ENCODE measurements around the gene SPDYE16. TPM values are rescaled to one million over a fixed set of nuclear protein-coding genes. Genes with fewer than 3 reads are reported as not detected.
"Not testable (repeated sequence)": the region's sequence is repeated elsewhere in the genome, so short reads cannot be mapped to it uniquely, and the experiment has no call there.

The SPDYE16 gene
- total and polyA plus RNA-seq, 4 donors: 0.16 to 0.61 (median 0.48) TPM; not detected in 1

DNA sequence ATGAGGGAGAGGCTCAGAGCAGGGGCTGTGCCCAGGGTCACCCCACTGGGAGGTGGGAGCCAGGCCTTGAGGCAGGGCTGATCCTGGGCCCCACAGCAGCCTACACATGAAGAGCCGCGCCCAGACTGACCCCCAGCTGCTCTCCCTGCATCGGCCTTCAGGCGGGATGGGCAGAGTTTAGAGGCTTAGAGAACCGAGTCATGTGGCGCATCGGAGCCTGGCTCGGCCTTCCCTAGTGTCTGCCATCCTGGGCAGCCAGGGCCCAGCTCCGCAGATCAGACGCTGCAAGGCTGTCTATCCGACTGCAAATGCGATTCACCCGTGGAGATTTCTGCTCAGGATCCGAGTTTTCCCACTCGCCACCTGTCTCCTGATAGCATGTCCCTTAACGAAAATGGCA is 40.3 kb downstream of the SPDYE16 start:
- H3K4me3 ChIP-seq (ENCODE audit: low read length in 2 of 2); intact Hi-C loops (cut with DNase I); H3K27ac ChIP-seq (ENCODE audit: low read depth in 1 of 2, low read length in 2 of 2); H3K4me1 ChIP-seq (ENCODE audit: control insufficient read depth in 1 of 2, insufficient read depth in 2 of 2, low read length in 2 of 2); H3K9me3 ChIP-seq (ENCODE audit: control insufficient read depth, low read length); DNase-seq; H3K36me3 ChIP-seq (ENCODE audit: control insufficient read depth in 1 of 2, insufficient read depth in 2 of 2, low read length in 1 of 2); H3K27me3 ChIP-seq (ENCODE audit: control insufficient read depth in 1 of 2, insufficient read depth in 2 of 2, low read length in 1 of 2); ATAC-seq (ENCODE audit: low FRiP score): not testable (repeated sequence)
- WGBS, 2 donors: 82 to 90% methylated on average over 16 of the region's 16 CpGs

DNA sequence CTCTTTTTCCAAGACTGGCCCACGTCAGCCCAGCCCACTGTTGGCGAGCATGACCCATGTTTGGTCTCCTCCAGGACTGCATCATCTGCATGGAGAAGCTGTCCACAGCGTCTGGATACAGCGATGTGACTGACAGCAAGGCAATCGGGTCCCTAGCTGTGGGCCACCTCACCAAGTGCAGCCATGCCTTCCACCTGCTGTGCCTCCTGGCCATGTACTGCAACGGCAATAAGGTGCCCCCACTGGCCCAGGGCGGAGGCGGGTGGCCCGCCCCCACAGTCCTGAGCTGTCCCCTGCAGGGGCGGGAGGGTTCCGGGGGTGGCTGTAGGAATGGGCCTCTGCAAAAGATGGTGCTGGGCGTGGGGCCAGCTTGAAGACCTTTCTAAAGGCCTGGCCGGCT is 40.9 kb downstream of the SPDYE16 start:
- intact Hi-C loops (cut with DNase I): not testable (repeated sequence)

DNA sequence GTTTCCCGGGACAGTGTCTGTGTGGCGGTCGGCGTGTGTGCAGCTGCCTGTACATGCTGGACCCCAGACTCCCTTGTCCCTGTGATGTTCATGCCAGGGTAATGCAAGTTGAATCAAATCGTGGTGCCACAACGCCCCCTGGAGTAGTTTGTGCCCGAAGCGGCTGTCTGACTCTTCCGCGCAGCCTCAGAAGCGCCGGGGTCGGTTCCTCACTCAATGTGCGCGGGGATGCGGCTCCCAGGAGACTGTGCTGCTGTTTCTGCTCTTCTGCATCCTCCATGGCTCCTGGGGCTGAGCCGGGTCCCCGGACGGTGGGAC is 43.2 kb downstream of the SPDYE16 start:
- DNase-seq; H3K36me3 ChIP-seq (ENCODE audit: control insufficient read depth in 1 of 2, insufficient read depth in 2 of 2, low read length in 1 of 2); H3K9me3 ChIP-seq (ENCODE audit: control insufficient read depth, low read length); H3K27ac ChIP-seq (ENCODE audit: low read depth in 1 of 2, low read length in 2 of 2); H3K27me3 ChIP-seq (ENCODE audit: control insufficient read depth in 1 of 2, insufficient read depth in 2 of 2, low read length in 1 of 2); H3K4me3 ChIP-seq (ENCODE audit: low read length in 2 of 2); intact Hi-C loops (cut with DNase I); H3K4me1 ChIP-seq (ENCODE audit: control insufficient read depth in 1 of 2, insufficient read depth in 2 of 2, low read length in 2 of 2); ATAC-seq (ENCODE audit: low FRiP score): not testable (repeated sequence)
- WGBS, 2 donors: 62% methylated on average over 8 of the region's 19 CpGs; no CpG with 5 or more reads in 1 of the 2 donors

More for the DNA sequence above, 40.9 kb downstream of the SPDYE16 start:
- not testable (repeated sequence) for H3K4me1 ChIP-seq (ENCODE audit: control insufficient read depth in 1 of 2, insufficient read depth in 2 of 2, low read length in 2 of 2); H3K9me3 ChIP-seq (ENCODE audit: control insufficient read depth, low read length); ATAC-seq (ENCODE audit: low FRiP score); DNase-seq; H3K4me3 ChIP-seq (ENCODE audit: low read length in 2 of 2); H3K27ac ChIP-seq (ENCODE audit: low read depth in 1 of 2, low read length in 2 of 2); H3K27me3 ChIP-seq (ENCODE audit: control insufficient read depth in 1 of 2, insufficient read depth in 2 of 2, low read length in 1 of 2); H3K36me3 ChIP-seq (ENCODE audit: control insufficient read depth in 1 of 2, insufficient read depth in 2 of 2, low read length in 1 of 2)
- 82 to 83% methylated on average over 11 to 13 of the region's 13 CpGs for WGBS, 2 donors

DNA sequence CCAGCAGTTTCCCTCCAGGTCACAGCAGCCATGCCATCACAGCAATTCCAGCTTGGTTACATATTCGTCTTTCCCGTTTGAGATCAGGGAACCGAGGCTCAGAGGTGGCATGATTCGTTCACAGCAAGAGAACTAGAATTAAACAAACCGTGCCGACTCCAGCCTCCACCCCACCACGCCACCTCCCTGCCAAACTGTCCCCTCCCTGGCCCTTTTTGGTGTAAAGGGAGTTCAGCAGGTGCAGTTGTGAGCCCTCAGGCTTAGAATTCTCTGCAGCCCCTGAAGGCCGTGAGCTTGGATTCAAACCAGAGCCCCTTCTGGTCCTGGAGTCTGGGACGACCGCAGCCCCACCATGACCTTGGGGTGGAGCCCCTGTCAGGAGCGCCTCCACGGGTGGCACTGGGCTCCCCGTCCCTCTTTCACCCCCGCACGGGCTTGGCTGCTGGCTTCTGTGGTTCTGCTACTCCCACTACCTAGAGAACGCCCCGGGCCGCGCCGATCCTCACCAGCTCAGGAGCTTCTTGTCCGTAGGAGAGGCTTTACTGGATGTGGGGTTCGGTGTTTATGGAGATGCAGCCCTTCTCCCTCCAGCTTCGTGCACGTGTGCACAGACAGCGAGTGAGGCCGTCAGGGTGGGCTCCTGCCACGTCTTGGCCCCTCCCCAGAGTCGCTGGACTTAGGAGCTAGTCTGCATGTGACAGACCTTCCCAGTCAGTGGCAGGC is 43.7 kb downstream of the SPDYE16 start:
- H3K9me3 ChIP-seq (ENCODE audit: control insufficient read depth, low read length); DNase-seq; H3K36me3 ChIP-seq (ENCODE audit: control insufficient read depth in 1 of 2, insufficient read depth in 2 of 2, low read length in 1 of 2); ATAC-seq (ENCODE audit: low FRiP score); H3K4me3 ChIP-seq (ENCODE audit: low read length in 2 of 2); H3K27ac ChIP-seq (ENCODE audit: low read depth in 1 of 2, low read length in 2 of 2); H3K4me1 ChIP-seq (ENCODE audit: control insufficient read depth in 1 of 2, insufficient read depth in 2 of 2, low read length in 2 of 2); H3K27me3 ChIP-seq (ENCODE audit: control insufficient read depth in 1 of 2, insufficient read depth in 2 of 2, low read length in 1 of 2); intact Hi-C loops (cut with DNase I): not testable (repeated sequence)
- 81 to 82% methylated on average over 12 to 18 of the region's 28 CpGs for WGBS, 2 donors

DNA sequence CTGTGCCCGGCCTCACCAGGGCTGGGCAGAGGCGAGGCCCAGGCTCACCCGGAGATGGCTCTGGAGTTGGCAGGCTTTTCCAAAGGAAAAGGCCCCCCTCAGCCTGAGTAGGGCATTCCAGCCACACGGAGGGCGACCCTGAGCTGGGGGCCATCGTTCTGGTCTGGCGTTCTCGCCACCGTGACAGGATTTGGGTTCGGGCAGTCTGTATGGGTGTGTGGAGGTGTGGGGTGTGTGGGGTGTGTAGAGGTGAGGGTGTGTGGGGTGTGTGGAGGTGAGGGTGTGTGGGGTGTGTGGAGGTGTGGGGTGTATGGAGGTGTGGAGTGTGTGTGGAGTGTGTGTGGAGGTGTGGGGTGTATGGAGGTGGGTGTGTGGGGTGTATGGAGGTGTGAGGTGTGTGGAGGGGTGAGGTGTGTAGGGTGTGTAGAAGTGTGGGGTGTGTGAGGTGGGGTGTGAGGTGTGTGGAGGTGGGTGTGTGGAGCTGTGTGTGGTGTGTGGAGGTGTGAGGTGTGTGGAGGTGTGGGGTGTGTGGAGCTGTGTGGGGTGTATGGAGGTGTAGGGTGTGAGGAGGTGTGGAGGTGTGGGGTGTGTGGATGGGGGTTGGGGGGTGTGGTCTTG is 44.4 kb downstream of the SPDYE16 start:
- H3K27ac ChIP-seq (ENCODE audit: low read depth in 1 of 2, low read length in 2 of 2); H3K36me3 ChIP-seq (ENCODE audit: control insufficient read depth in 1 of 2, insufficient read depth in 2 of 2, low read length in 1 of 2); ATAC-seq (ENCODE audit: low FRiP score); H3K4me1 ChIP-seq (ENCODE audit: control insufficient read depth in 1 of 2, insufficient read depth in 2 of 2, low read length in 2 of 2); H3K4me3 ChIP-seq (ENCODE audit: low read length in 2 of 2); DNase-seq; intact Hi-C loops (cut with DNase I); H3K27me3 ChIP-seq (ENCODE audit: control insufficient read depth in 1 of 2, insufficient read depth in 2 of 2, low read length in 1 of 2); H3K9me3 ChIP-seq (ENCODE audit: control insufficient read depth, low read length): not testable (repeated sequence)
- WGBS, 2 donors: 60 to 85% methylated on average over 2 to 7 of the region's 10 CpGs

DNA sequence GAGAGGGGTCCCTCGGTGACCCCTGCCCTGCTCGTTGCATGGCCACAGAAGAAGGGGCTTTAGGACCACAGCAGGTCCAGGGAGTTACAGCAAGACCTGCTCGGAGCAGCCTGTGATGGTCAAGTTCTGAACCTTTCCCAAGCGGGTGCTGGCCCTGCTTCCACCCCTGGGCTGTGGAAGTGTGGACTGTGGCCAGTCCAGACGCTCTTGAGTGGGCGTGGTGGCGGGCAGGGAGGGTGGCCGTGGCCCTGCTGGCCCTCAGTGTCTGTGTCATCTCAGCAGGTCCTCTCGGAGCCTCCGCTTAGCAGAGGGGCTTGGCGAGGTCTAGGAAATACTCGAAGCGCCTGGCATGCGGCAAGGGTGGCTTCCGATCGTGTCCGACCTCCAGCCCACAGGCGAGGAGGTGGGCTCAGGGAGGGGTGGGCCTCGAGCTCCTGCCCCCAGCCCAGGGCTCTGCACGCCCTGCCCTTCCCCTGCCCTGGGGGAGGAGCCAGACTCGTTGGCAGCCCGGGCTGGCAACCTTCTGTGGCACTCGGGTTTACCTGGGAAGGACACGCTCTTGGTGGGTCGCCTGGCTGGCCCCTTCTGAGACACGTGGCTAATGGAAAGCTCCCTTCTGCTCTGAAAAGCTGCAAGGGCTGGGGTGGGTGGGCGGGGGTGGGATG is 45.0 kb downstream of the SPDYE16 start:
- H3K4me3 ChIP-seq (ENCODE audit: low read length in 2 of 2); H3K9me3 ChIP-seq (ENCODE audit: control insufficient read depth, low read length); intact Hi-C loops (cut with DNase I); H3K27ac ChIP-seq (ENCODE audit: low read depth in 1 of 2, low read length in 2 of 2); ATAC-seq (ENCODE audit: low FRiP score); DNase-seq; H3K27me3 ChIP-seq (ENCODE audit: control insufficient read depth in 1 of 2, insufficient read depth in 2 of 2, low read length in 1 of 2); H3K36me3 ChIP-seq (ENCODE audit: control insufficient read depth in 1 of 2, insufficient read depth in 2 of 2, low read length in 1 of 2); H3K4me1 ChIP-seq (ENCODE audit: control insufficient read depth in 1 of 2, insufficient read depth in 2 of 2, low read length in 2 of 2): not testable (repeated sequence)
- 78 to 84% methylated on average over 9 to 14 of the region's 27 CpGs for WGBS, 2 donors

DNA sequence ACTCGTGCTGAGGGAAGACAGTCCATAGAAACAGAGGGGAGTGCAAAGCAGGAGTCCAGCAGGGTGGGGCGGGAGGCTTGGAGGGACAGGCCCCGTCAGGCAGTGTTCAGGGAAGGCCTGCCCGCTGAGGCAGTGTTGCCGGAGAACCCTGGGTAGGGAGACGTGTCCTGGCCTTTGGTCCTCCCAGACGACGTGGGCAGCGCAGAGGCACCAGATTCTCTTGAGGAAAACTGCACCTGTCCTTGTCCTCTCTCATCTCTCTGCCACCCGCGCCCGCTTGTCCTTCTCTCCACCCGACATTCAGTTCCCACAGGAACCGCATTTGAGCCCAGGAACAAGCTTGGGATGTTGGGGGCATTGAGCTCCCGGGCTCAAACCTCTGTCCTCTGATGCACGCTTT is 47.4 kb downstream of the SPDYE16 start:
- H3K27ac ChIP-seq (ENCODE audit: low read depth in 1 of 2, low read length in 2 of 2); H3K36me3 ChIP-seq (ENCODE audit: control insufficient read depth in 1 of 2, insufficient read depth in 2 of 2, low read length in 1 of 2); H3K27me3 ChIP-seq (ENCODE audit: control insufficient read depth in 1 of 2, insufficient read depth in 2 of 2, low read length in 1 of 2); ATAC-seq (ENCODE audit: low FRiP score); H3K4me1 ChIP-seq (ENCODE audit: control insufficient read depth in 1 of 2, insufficient read depth in 2 of 2, low read length in 2 of 2); H3K9me3 ChIP-seq (ENCODE audit: control insufficient read depth, low read length); intact Hi-C loops (cut with DNase I); DNase-seq; H3K4me3 ChIP-seq (ENCODE audit: low read length in 2 of 2): not testable (repeated sequence)
- 88 to 96% methylated on average over 12 to 16 of the region's 16 CpGs for WGBS, 2 donors

DNA sequence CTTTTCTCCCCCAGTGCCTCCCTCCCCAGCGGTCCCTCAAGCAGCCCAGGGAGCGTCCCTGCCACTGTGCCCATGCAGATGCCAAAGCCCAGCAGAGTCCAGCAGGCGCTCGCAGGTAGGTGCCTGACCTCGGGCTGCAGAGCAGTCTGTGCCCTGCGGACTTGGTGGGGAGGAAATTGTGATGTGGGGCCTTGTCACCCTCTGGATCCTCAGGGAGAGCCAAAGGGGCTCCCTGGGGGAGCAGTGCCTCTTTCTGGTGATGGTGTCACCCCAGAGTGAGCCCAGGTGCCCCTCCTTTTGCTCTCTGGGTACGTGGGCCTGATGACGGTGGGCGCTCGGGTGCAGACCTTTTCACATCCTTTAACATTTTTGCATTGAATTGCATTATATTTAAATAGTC is 51.0 kb downstream of the SPDYE16 start:
- H3K36me3 ChIP-seq (ENCODE audit: control insufficient read depth in 1 of 2, insufficient read depth in 2 of 2, low read length in 1 of 2); H3K4me1 ChIP-seq (ENCODE audit: control insufficient read depth in 1 of 2, insufficient read depth in 2 of 2, low read length in 2 of 2); ATAC-seq (ENCODE audit: low FRiP score); DNase-seq; H3K27ac ChIP-seq (ENCODE audit: low read depth in 1 of 2, low read length in 2 of 2); H3K9me3 ChIP-seq (ENCODE audit: control insufficient read depth, low read length); H3K4me3 ChIP-seq (ENCODE audit: low read length in 2 of 2); intact Hi-C loops (cut with DNase I); H3K27me3 ChIP-seq (ENCODE audit: control insufficient read depth in 1 of 2, insufficient read depth in 2 of 2, low read length in 1 of 2): not testable (repeated sequence)
- WGBS, 2 donors: 80 to 90% methylated on average over 2 to 5 of the region's 10 CpGs

DNA sequence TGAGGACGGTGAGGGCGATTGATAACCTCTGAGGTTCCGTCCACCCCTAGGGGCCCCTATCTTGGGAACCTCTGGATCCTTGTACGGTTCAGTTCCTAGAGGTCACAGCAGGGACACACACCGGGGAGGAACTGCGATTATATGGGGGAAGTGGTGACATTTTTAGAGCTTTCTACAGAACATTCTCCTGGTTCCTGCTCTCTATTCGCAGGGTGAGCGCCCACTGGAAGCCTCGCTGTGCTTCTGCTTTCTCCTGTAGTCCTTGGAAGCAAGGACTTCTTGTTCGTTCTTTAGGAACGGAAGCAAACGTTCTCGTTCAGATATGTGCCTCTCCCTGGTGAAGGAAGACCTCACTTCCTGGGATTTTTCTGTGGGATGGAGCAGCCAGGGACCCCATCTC is 55.1 kb downstream of the SPDYE16 start:
- H3K4me1 ChIP-seq (ENCODE audit: control insufficient read depth in 1 of 2, insufficient read depth in 2 of 2, low read length in 2 of 2); H3K36me3 ChIP-seq (ENCODE audit: control insufficient read depth in 1 of 2, insufficient read depth in 2 of 2, low read length in 1 of 2); DNase-seq; intact Hi-C loops (cut with DNase I); H3K27me3 ChIP-seq (ENCODE audit: control insufficient read depth in 1 of 2, insufficient read depth in 2 of 2, low read length in 1 of 2); H3K4me3 ChIP-seq (ENCODE audit: low read length in 2 of 2); H3K27ac ChIP-seq (ENCODE audit: low read depth in 1 of 2, low read length in 2 of 2); H3K9me3 ChIP-seq (ENCODE audit: control insufficient read depth, low read length); ATAC-seq (ENCODE audit: low FRiP score): not testable (repeated sequence)
- WGBS, 2 donors: 81 to 97% methylated on average over 3 to 9 of the region's 13 CpGs
